ENCODE results near the gene SYNE1.
"Not testable (repeated sequence)": the region's sequence is repeated elsewhere in the genome, so short reads cannot be mapped to it uniquely, and the experiment has no call there.

SYNE1 gene

GRCh38 chr6:152508477-152508876 is 128.7 kb downstream of the SYNE1 start:
- H3K4me3 ChIP-seq (ENCODE audit: low read length), result no peak overlapping the region
- no peak for DNase-seq (ENCODE audit: low read depth)
- TF ChIP-seq CTCF (conservative IDR thresholded peaks at IDR 0.05; ENCODE audit: low read depth, low read length), result no peak

- TF ChIP-seq CTCF (conservative IDR thresholded peaks at IDR 0.05; ENCODE audit: low read depth, low read length), result no peak
- no peak for DNase-seq (ENCODE audit: low read depth)
Measured at GRCh38 chr6:152503546-152503945, 133.6 kb downstream of the SYNE1 start.

GRCh38 chr6:152502421-152503188 is 134.6 kb downstream of the SYNE1 start:
- DNase-seq (ENCODE audit: low read depth), result no peak
- H3K4me3 ChIP-seq (ENCODE audit: low read length), result no peak overlapping the region
- TF ChIP-seq CTCF (conservative IDR thresholded peaks at IDR 0.05; ENCODE audit: low read depth, low read length), result no peak

More at GRCh38 chr6:152503546-152503945, 133.6 kb downstream of the SYNE1 start:
- no peak overlapping the region for H3K4me3 ChIP-seq (ENCODE audit: low read length)

- no peak for TF ChIP-seq CTCF (conservative IDR thresholded peaks at IDR 0.05; ENCODE audit: low read depth, low read length)
- no peak overlapping the region for H3K4me3 ChIP-seq (ENCODE audit: low read length)
- DNase-seq (ENCODE audit: low read depth), result no peak
Measured at GRCh38 chr6:152499931-152500330, 137.2 kb downstream of the SYNE1 start.

- DNase-seq (ENCODE audit: low read depth), result no peak
- no peak for TF ChIP-seq CTCF (conservative IDR thresholded peaks at IDR 0.05; ENCODE audit: low read depth, low read length)
- no peak overlapping the region for H3K4me3 ChIP-seq (ENCODE audit: low read length)
Measured at GRCh38 chr6:152496731-152497130, 140.4 kb downstream of the SYNE1 start.

- DNase-seq (ENCODE audit: low read depth); H3K4me3 ChIP-seq (ENCODE audit: low read length): not testable (repeated sequence)
Measured at GRCh38 chr6:152495456-152495855, 141.7 kb downstream of the SYNE1 start.

GRCh38 chr6:152492281-152492680 is 144.9 kb downstream of the SYNE1 start:
- DNase-seq (ENCODE audit: low read depth), result not testable (repeated sequence)

GRCh38 chr6:152491501-152491900 is 145.7 kb downstream of the SYNE1 start:
- H3K4me3 ChIP-seq (ENCODE audit: low read length); DNase-seq (ENCODE audit: low read depth): not testable (repeated sequence)

More at GRCh38 chr6:152492281-152492680, 144.9 kb downstream of the SYNE1 start:
- H3K4me3 ChIP-seq (ENCODE audit: low read length), result not testable (repeated sequence)

GRCh38 chr6:152490971-152491378 is 146.2 kb downstream of the SYNE1 start:
- not testable (repeated sequence) for H3K4me3 ChIP-seq (ENCODE audit: low read length); DNase-seq (ENCODE audit: low read depth)

All from retinal pigment epithelial cell (primary cell).